NT2/D1 (cell line): ENCODE results near the gene SORCS3.

Experiments
- DNase-seq: peaks from one replicate; pipeline ENCODE4 v3.0.0-alpha.2; 2011; ENCODE audit warnings: low read depth, low spot score
- H3K27me3 ChIP-seq: 2 replicates; pipeline ENCODE4 v1.6.0; 2011; ENCODE audit warnings: mild to moderate bottlenecking; ENCODE audit not compliant: insufficient read length, insufficient read depth
- H3K36me3 ChIP-seq: 2 replicates; pipeline ENCODE4 v1.6.1; 2011; ENCODE audit warnings: mild to moderate bottlenecking, low read length, mixed read lengths; ENCODE audit not compliant: insufficient read depth, insufficient read length
- H3K4me1 ChIP-seq: 2 replicates; pipeline ENCODE4 v1.5.1; 2011; ENCODE audit not compliant: insufficient read depth, insufficient read length
- H3K4me3 ChIP-seq: 2 replicates; pipeline ENCODE4 v1.5.1; 2011; ENCODE audit warnings: low read depth; ENCODE audit not compliant: insufficient read length
- H3K9ac ChIP-seq: 2 replicates; pipeline ENCODE4 v1.6.0; 2011; ENCODE audit warnings: low read depth; ENCODE audit not compliant: insufficient read length
- H3K9me3 ChIP-seq: 2 replicates; pipeline ENCODE4 v1.5.1; 2011; ENCODE audit warnings: mild to moderate bottlenecking, low read length; ENCODE audit not compliant: insufficient read depth
- SUZ12 ChIP-seq: IDR thresholded peaks from 2 replicates; pipeline ENCODE4 v1.6.1; 2011; ENCODE audit not compliant: insufficient read length, insufficient read depth; ENCODE audit errors: extremely low read depth
- YY1 ChIP-seq: IDR thresholded peaks from 2 replicates; pipeline ENCODE4 v1.6.1; 2011; ENCODE audit not compliant: insufficient read length, insufficient read depth
- ZNF274 ChIP-seq: IDR thresholded peaks from 2 replicates; pipeline ENCODE4 v1.6.1; 2011; ENCODE audit warnings: mild to moderate bottlenecking, low read depth, low read length

The SORCS3 gene

DNA sequence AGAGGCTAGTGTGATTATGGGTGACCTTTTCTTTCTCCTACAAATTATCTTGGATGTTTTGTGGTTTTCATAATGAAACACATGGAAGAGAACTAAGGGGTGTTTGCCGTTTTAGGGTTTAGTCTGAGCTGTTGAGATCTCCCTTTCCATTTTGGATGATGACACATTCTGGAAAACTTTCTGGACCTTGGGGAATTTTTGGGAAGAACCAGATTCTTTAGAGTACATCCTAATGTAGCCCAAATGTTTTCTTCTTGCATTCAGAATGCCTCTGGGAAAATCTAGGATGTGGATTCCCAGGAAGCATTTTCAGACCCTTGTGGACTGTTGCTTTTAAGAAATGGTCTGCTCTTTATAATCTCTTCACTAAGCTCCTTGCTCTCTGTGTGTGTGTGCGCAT is 165.7 kb downstream of the SORCS3 start:
- TF ChIP-seq ZNF274 = no peak
- TF ChIP-seq SUZ12 = no peak
- no peak for TF ChIP-seq YY1
- Histone ChIP-seq H3K4me3 (no peak overlapping the region), H3K9me3 (no peaks in the 10 kb centered on the region), H3K4me1 (no peaks in the 10 kb centered on the region), H3K27me3 (no peaks in the 10 kb centered on the region), H3K36me3 (no peaks in the 10 kb centered on the region), H3K9ac (no peak overlapping the region)
- DNase-seq = no peak

DNA sequence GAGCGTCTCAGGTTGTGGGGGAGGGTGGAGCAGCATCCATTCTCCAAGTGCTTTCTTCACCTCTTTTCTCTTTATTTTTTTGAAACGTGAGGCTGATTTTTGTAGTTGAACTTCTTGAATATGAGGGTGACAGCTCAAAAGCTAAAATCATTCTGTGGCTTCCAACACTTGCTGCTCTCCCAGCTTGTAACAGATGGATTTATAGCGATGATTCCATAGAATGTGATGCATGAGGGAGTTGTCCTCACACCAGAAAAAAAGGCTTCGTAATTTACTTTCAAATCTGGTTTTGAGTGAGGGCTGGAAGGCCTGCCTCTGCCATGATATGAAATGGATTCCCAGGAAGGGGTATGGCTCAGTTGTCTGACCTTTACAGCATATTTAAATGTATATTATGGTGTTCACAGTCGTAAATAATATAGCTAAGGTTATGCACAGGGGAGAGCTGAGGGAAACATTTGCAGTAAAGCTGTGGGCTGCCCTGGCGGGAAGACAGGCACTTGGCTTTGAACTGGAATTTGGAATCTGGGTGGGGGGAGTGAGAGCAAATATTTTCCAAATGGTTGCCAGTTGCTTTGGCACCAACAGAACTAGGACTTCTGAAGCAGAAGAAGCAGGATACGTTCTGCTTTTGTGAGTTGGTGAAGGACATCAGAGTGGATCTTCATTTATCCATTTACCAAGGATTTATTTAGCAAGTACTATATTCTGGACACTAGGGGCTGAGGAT is 166.7 kb downstream of the SORCS3 start:
- Histone ChIP-seq H3K36me3 (no peaks in the 10 kb centered on the region), H3K27me3 (no peaks in the 10 kb centered on the region), H3K9me3 (no peaks in the 10 kb centered on the region), H3K4me3 (no peak overlapping the region), H3K9ac (no peak overlapping the region), H3K4me1 (no peaks in the 10 kb centered on the region)
- TF ChIP-seq YY1 = no peak
- TF ChIP-seq SUZ12 = no peak
- TF ChIP-seq ZNF274 = no peak
- DNase-seq = no peak

DNA sequence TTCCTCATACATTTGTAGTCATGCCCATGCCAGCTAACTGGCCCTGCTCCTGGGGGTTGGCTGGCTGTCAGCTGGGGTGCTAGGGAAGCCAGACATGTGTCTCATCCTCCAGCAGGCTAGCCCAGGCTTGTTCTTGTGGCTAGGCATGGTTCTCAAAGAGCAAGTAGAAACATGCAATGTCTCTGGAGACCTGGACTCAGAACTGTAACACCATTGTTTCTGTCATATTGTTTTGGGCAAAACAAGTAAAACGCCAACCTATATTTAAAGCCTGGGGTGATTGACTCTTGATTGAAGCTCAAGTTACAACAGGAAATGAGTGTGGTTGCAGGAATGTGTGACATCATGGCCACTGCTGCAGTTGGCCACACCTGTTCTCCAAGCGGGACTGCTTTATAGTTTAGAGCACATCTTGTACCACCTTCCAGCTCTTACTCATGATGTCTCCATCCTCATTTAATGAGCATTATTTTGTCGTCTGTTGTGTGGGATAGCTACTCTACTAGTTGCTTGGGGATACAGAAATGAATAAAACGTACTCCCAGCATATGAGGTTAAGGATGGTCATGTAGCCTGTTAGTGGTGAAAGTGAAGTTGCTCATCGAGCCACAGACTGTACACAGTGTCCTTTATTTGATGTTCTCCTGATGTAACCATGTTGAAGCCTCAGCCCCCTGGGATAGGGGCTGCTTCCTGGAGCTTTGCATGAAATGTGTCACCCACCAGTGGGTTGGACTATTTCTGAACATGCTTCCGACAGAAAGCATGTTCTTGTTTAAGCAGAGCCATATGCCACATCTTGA is 168.4 kb downstream of the SORCS3 start:
- no peak overlapping the region for H3K9ac ChIP-seq

DNA sequence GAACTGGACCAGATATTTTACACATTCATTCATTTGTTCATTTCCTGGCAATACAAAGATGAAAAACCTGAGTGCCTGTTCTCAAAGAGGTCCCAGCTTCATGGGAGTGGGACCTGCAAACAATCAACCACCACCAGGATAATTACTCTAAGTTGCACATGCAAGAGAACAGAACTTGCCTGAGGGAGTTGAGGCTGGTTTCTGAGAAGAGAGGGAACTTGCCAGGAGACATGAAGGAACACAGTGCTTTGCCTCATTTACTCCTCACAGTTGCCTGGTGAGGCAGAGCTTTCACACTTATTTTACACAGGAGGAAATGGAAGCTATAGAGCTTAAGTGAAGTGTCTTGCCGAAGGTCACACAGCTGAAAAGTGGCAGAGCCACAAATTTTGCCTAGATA is 170.1 kb downstream of the SORCS3 start:
- Histone ChIP-seq H3K4me1 (no peaks in the 10 kb centered on the region), H3K27me3 (no peaks in the 10 kb centered on the region), H3K9me3 (no peaks in the 10 kb centered on the region), H3K4me3 (no peak overlapping the region), H3K9ac (no peak overlapping the region), H3K36me3 (no peaks in the 10 kb centered on the region)
- no peak for TF ChIP-seq SUZ12
- no peak for TF ChIP-seq YY1
- no peak for TF ChIP-seq ZNF274
- DNase-seq = no peak

More for the DNA sequence above, 168.4 kb downstream of the SORCS3 start:
- no peaks in the 10 kb centered on the region for H3K27me3 ChIP-seq
- no peak for TF ChIP-seq YY1
- no peak for TF ChIP-seq SUZ12
- TF ChIP-seq ZNF274 = no peak
- peak; percentile 22 for DNase-seq
- H3K9me3 ChIP-seq = no peaks in the 10 kb centered on the region
- no peaks in the 10 kb centered on the region for H3K4me1 ChIP-seq
- no peak overlapping the region for H3K4me3 ChIP-seq
- H3K36me3 ChIP-seq = no peaks in the 10 kb centered on the region

DNA sequence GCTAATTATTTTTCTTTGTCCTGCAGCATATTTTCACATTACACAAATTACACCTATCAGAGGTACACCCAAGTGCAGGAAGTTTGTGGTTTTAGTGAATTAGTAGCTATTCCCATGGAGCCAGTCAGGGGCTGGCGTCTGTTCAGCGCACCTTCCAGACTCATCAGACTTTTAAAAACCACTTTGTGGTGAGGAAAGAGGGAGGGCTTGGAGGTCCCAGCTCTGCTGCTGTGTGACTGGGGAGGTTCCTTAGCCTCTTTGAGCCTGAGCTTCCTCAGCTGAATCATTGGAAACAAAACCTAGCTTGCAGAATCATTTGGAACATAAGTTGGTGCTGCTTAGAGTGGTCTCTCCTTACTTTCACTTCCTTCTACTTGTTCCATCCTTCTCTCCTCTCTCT is 175.4 kb downstream of the SORCS3 start:
- TF ChIP-seq ZNF274 (no peak), YY1 (no peak), SUZ12 (no peak)
- DNase-seq = no peak
- H3K9me3 ChIP-seq = no peaks in the 10 kb centered on the region

GRCh38 chr10:104819731-104820130 is 178.6 kb downstream of the SORCS3 start:
- TF ChIP-seq ZNF274 (no peak), SUZ12 (no peak), YY1 (no peak)
- Histone ChIP-seq H3K4me1 (no peaks in the 10 kb centered on the region), H3K9me3 (no peaks in the 10 kb centered on the region), H3K9ac (no peak overlapping the region), H3K36me3 (no peaks in the 10 kb centered on the region), H3K4me3 (no peak overlapping the region), H3K27me3 (no peaks in the 10 kb centered on the region)
- no peak for DNase-seq

More for the DNA sequence above, 175.4 kb downstream of the SORCS3 start:
- Histone ChIP-seq H3K9ac (no peak overlapping the region), H3K4me3 (no peak overlapping the region), H3K4me1 (no peaks in the 10 kb centered on the region), H3K27me3 (no peaks in the 10 kb centered on the region), H3K36me3 (no peaks in the 10 kb centered on the region)

DNA sequence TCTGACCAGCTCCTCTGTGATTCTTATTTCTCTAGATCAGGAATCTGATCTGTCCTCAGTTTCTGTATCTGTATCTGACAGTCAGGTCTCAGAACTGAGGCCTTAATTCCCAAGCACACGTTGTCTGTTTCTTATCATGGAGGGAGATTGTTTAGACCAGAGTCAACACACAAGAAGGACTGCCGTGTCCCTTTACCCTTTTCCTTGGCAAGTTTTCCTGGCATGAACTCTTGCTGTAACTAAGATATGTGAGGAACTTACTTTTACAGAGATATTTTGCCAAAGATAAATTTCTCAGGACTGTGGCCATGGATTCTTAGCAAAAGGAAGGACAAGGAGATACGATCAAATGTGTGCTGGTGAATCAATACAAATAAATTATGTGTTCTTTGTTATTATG is 181.0 kb downstream of the SORCS3 start:
- Histone ChIP-seq H3K4me3 (no peak overlapping the region), H3K9me3 (no peaks in the 10 kb centered on the region), H3K36me3 (no peaks in the 10 kb centered on the region), H3K27me3 (no peaks in the 10 kb centered on the region), H3K4me1 (no peaks in the 10 kb centered on the region), H3K9ac (no peak overlapping the region)
- DNase-seq = no peak
- TF ChIP-seq SUZ12 = no peak
- no peak for TF ChIP-seq YY1
- no peak for TF ChIP-seq ZNF274
